Measurements from ENCODE around the gene CDC42BPB.

The CDC42BPB gene

DNA sequence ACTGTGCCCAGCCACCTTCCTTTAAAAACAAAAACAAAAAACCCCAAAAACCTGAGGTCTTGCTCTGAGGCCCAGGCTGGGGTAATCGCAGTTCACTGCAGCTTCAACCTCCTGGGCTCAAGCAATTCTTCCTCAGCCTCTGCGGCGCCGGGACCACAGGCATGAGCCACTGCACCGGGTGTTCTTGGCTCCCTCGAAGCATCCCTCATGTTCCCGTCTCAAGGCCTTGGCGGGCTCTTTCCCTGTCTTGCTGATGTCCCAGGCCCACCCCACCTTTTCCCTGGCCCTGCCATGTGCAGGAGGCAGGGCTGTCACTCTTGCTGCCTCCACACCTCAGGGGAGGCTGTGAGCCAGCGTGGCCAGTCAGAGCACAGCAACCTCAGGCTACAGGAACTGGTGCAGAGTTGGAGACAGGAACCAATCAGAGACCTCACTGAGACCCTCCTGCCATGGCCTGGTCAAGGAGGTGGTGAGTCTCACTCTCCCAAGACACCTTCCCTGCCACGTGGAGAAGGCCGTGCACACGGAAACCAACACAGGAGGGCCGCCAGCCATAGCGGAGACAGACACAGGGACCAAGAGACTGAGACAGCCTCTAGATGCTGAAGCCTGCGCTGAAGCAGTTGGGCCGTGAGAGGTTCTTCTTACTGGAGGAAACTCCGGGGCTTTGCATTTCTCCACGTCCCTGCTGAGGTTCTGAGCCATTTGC lies 140.8 kb downstream of the CDC42BPB start:
- Histone ChIP-seq H3K27ac (ENCODE audit: extremely low read depth, low read depth, low read length) (no peak overlapping the region), H3K9me3 (ENCODE audit: control insufficient read depth, insufficient read depth, low read depth, low read length) (no peaks in the 10 kb centered on the region), H3K4me1 (ENCODE audit: control insufficient read depth, insufficient read depth, low read length) (no peaks in the 10 kb centered on the region), H3K4me3 (ENCODE audit: low read depth, low read length) (no peak overlapping the region), H3K36me3 (ENCODE audit: control insufficient read depth in 2 of 2, insufficient read depth in 1 of 2, low read length in 2 of 2) (peaks cover 0 to 4% of the 10 kb centered on the region in 2 experiments; a peak in 1 of 3 replicates)
- POLR2A ChIA-PET: no interaction called here
- CTCF ChIA-PET: interaction anchor here (0.6 to 3.2 kb wide), 3 partner anchors 194 to 471 kb away, joined by 4 to 21 read pairs (median 5); no protein-coding TSS in a partner anchor
- TF ChIP-seq ZNF324 (tag by site-specific recombination; IDR thresholded peaks at IDR 0.05): no peak
- no peak for TF ChIP-seq ZNF148 (tag by site-specific recombination; IDR thresholded peaks at IDR 0.05; ENCODE audit: borderline replicate concordance)
- no peak for TF ChIP-seq ZNF302 (tag by site-specific recombination; IDR thresholded peaks at IDR 0.05; ENCODE audit: low read depth)
- TF ChIP-seq, protein P1, sequence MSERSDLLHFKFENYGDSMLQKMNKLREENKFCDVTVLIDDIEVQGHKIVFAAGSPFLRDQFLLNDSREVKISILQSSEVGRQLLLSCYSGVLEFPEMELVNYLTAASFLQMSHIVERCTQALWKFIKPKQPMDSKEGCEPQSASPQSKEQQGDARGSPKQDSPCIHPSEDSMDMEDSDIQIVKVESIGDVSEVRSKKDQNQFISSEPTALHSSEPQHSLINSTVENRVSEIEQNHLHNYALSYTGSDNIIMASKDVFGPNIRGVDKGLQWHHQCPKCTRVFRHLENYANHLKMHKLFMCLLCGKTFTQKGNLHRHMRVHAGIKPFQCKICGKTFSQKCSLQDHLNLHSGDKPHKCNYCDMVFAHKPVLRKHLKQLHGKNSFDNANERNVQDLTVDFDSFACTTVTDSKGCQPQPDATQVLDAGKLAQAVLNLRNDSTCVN (tag by site-specific recombination; optimal IDR thresholded peaks at IDR 0.05): no peak
- no peak for TF ChIP-seq ZNF138 (tag by site-specific recombination; IDR thresholded peaks at IDR 0.05; ENCODE audit: borderline replicate concordance)
- no peak for TF ChIP-seq ZBTB20 (tag by site-specific recombination; IDR thresholded peaks at IDR 0.05)
- TF ChIP-seq ZXDB (tag by site-specific recombination; IDR thresholded peaks at IDR 0.05): no peak
- no peak for TF ChIP-seq OVOL3 (tag by site-specific recombination; IDR thresholded peaks at IDR 0.05)
- TF ChIP-seq ZNF2 (tag by site-specific recombination; IDR thresholded peaks at IDR 0.05): no peak
- TF ChIP-seq ZNF645 (tag by site-specific recombination; IDR thresholded peaks at IDR 0.05): no peak
- no peak for TF ChIP-seq ZNF426 (tag by site-specific recombination; IDR thresholded peaks at IDR 0.05)
- TF ChIP-seq ZNF18 (tag by site-specific recombination; IDR thresholded peaks at IDR 0.05): no peak
- TF ChIP-seq, protein P2, sequence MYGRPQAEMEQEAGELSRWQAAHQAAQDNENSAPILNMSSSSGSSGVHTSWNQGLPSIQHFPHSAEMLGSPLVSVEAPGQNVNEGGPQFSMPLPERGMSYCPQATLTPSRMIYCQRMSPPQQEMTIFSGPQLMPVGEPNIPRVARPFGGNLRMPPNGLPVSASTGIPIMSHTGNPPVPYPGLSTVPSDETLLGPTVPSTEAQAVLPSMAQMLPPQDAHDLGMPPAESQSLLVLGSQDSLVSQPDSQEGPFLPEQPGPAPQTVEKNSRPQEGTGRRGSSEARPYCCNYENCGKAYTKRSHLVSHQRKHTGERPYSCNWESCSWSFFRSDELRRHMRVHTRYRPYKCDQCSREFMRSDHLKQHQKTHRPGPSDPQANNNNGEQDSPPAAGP (tag by site-specific recombination; IDR thresholded peaks at IDR 0.05): no peak
- no peak for TF ChIP-seq ZNF16 (tag by site-specific recombination; IDR thresholded peaks at IDR 0.05; ENCODE audit: low read depth)
- TF ChIP-seq ZNF391 (tag by site-specific recombination; IDR thresholded peaks at IDR 0.05; ENCODE audit: borderline replicate concordance, low read depth): no peak
- no peak for TF ChIP-seq OSR2 (tag by site-specific recombination; IDR thresholded peaks at IDR 0.05)
- TF ChIP-seq ZNF140 (tag by site-specific recombination; IDR thresholded peaks at IDR 0.05): no peak
